Hepatocyte (in vitro differentiated cells): ENCODE results near the gene PIGR. TPM values are rescaled to one million over a fixed set of nuclear protein-coding genes. Genes with fewer than 3 reads are reported as not detected.

Experiments used
- DNase-seq: peaks from one replicate; pipeline ENCODE4 v3.0.0-alpha.2; 2016; ENCODE audit warnings: low spot score
- H2AFZ ChIP-seq: fragments of 200-600 bp; sonication (generic); 2 replicates; pipeline ENCODE4 v1.6.0; 2016; ENCODE audit warnings: antibody characterized with exemption, mild to moderate bottlenecking
- H3K27ac ChIP-seq: fragments of 200-600 bp; sonication (generic); 2 replicates; pipeline ENCODE4 v1.5.1; 2016; ENCODE audit warnings: mild to moderate bottlenecking
- H3K27me3 ChIP-seq: fragments of 200-600 bp; sonication (generic); 2 replicates; pipeline ENCODE4 v1.6.1; 2016
- H3K36me3 ChIP-seq: fragments of 200-600 bp; sonication (generic); replicated peaks from 2 replicates; pipeline ENCODE4 v1.5.1; 2016; ENCODE audit warnings: low read depth; ENCODE audit not compliant: insufficient read depth
- H3K4me1 ChIP-seq: fragments of 200-600 bp; sonication (generic); 2 replicates; pipeline ENCODE4 v1.5.1; 2016; ENCODE audit warnings: mild to moderate bottlenecking, moderate library complexity; ENCODE audit not compliant: insufficient read depth
- H3K4me2 ChIP-seq: fragments of 200-600 bp; sonication (generic); 2 replicates; pipeline ENCODE4 v1.6.0; 2016
- H3K4me3 ChIP-seq: fragments of 200-600 bp; sonication (generic); 2 replicates; pipeline ENCODE4 v1.5.1; 2016; ENCODE audit warnings: mild to moderate bottlenecking
- H3K79me2 ChIP-seq: fragments of 200-600 bp; sonication (generic); 2 replicates; pipeline ENCODE4 v1.6.0; 2017; ENCODE audit warnings: mild to moderate bottlenecking
- H3K9me2 ChIP-seq: fragments of 200-600 bp; sonication (generic); replicated peaks from 2 replicates; pipeline ENCODE4 v1.6.0; 2017; ENCODE audit warnings: mild to moderate bottlenecking; ENCODE audit not compliant: insufficient read depth
- H3K9me3 ChIP-seq: fragments of 200-600 bp; sonication (generic); 2 replicates; pipeline ENCODE4 v1.5.1; 2016; ENCODE audit warnings: low read depth, mild to moderate bottlenecking
- H4K20me1 ChIP-seq: fragments of 200-600 bp; sonication (generic); 2 replicates; pipeline ENCODE4 v1.6.0; 2016; ENCODE audit warnings: mild to moderate bottlenecking; ENCODE audit not compliant: insufficient read depth, poor library complexity, severe bottlenecking
- EZH2 ChIP-seq: fragments of 200-600 bp; sonication (generic); IDR thresholded peaks from 2 replicates; pipeline ENCODE4 v1.6.1; 2016; ENCODE audit warnings: antibody characterized with exemption, mild to moderate bottlenecking, borderline replicate concordance
- EZH2phosphoT487 ChIP-seq: fragments of 200-600 bp; sonication (generic); IDR thresholded peaks from one replicate; pipeline ENCODE4 v1.6.1; 2018; ENCODE audit warnings: antibody characterized with exemption, mild to moderate bottlenecking, low read depth, moderate library complexity; ENCODE audit not compliant: unreplicated experiment, severe bottlenecking
- WGBS: methylation state at CpG from one replicate; pipeline ENCODE4 v1.1.6; 2016; ENCODE audit warnings: low lambda C conversion rate; ENCODE audit errors: missing lambda C conversion rate; 5-methylcytosine and 5-hydroxymethylcytosine counted together
- polyA plus RNA-seq: library from polyadenylated mRNA; unstranded; fragments of >200 nt; fragmentation: Nextera tagmentation; extraction: Ambion mirVana; gene quantifications from 2 replicates; pipeline ENCODE4 v1.2.1, GENCODE V29; 2016
- total RNA-seq: library from RNA; depleted of rRNA; stranded (reverse); fragments of >200 nt; gene quantifications from 2 replicates; pipeline ENCODE4 v1.2.3, GENCODE V29; 2014
- TF ChIP-seq, protein P1 (sequence below): fragments of 200-600 bp; sonication (generic); IDR thresholded peaks from 2 replicates; pipeline ENCODE4 v1.5.1; 2016; ENCODE audit warnings: antibody characterized with exemption, mild to moderate bottlenecking; ENCODE audit not compliant: poor library complexity

Gene PIGR
- total and polyA plus RNA-seq, 2 experiments from 2014 or later: 8.1 to 22.9 TPM

GRCh38 chr1:206953126-206953525 lies 6.9 kb upstream of the PIGR start:
- Histone ChIP-seq H3K27me3 (no peaks in the 10 kb centered on the region), H3K9me3 (no peaks in the 10 kb centered on the region), H4K20me1 (no peaks in the 10 kb centered on the region), H3K27ac (peak overlapping the region; percentile 87), H3K9me2 (no peaks in the 10 kb centered on the region), H3K79me2 (no peaks in the 10 kb centered on the region), H3K4me3 (no peak overlapping the region), H3K4me2 (no peak overlapping the region), H3K36me3 (no peaks in the 10 kb centered on the region), H3K4me1 (peaks cover 38% of the 10 kb centered on the region), H2AFZ (no peak overlapping the region)
- DNase-seq: no peak
- 95% methylated on average over 3 of the region's 3 CpGs for WGBS
- TF ChIP-seq EZH2 (no peak), EZH2phosphoT487 (no peak)
- TF ChIP-seq, protein P1, sequence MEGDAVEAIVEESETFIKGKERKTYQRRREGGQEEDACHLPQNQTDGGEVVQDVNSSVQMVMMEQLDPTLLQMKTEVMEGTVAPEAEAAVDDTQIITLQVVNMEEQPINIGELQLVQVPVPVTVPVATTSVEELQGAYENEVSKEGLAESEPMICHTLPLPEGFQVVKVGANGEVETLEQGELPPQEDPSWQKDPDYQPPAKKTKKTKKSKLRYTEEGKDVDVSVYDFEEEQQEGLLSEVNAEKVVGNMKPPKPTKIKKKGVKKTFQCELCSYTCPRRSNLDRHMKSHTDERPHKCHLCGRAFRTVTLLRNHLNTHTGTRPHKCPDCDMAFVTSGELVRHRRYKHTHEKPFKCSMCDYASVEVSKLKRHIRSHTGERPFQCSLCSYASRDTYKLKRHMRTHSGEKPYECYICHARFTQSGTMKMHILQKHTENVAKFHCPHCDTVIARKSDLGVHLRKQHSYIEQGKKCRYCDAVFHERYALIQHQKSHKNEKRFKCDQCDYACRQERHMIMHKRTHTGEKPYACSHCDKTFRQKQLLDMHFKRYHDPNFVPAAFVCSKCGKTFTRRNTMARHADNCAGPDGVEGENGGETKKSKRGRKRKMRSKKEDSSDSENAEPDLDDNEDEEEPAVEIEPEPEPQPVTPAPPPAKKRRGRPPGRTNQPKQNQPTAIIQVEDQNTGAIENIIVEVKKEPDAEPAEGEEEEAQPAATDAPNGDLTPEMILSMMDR: no peak

DNA sequence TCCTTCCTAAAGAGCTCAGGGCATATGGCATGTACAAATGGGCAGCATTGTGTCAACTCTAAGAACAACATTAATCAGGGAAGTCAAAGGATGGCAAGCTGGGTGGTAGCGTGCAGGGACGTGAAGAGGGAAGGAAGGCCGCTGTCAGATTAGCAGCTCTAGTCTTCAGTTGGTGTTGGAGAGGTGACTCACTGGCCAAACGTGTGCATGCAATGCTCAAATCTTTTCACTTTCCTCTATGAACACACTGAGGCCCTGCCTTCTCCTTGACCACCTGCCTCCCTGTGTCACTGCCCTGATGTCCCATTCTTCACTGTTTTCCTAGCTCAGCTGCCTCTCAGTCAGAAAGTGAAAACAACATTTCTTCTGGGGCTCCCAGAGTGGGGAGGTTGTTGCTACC lies 5.9 kb upstream of the PIGR start:
- WGBS: 57% methylated on average over 4 of the region's 4 CpGs
- peaks cover 38% of the 10 kb centered on the region for H3K4me1 ChIP-seq
- H3K27me3 ChIP-seq: no peaks in the 10 kb centered on the region
- H3K9me3 ChIP-seq: no peaks in the 10 kb centered on the region
- no peak overlapping the region for H2AFZ ChIP-seq
- TF ChIP-seq, protein P1: no peak
- TF ChIP-seq EZH2 (no peak), EZH2phosphoT487 (no peak)
- H3K9me2 ChIP-seq: no peaks in the 10 kb centered on the region
- no peaks in the 10 kb centered on the region for H3K79me2 ChIP-seq
- H4K20me1 ChIP-seq: no peaks in the 10 kb centered on the region
- H3K4me2 ChIP-seq: peak overlapping the region; percentile 9
- peak; percentile 72 for DNase-seq
- no peaks in the 10 kb centered on the region for H3K36me3 ChIP-seq
- no peak overlapping the region for H3K4me3 ChIP-seq
- H3K27ac ChIP-seq: peak overlapping the region; percentile 87

DNA sequence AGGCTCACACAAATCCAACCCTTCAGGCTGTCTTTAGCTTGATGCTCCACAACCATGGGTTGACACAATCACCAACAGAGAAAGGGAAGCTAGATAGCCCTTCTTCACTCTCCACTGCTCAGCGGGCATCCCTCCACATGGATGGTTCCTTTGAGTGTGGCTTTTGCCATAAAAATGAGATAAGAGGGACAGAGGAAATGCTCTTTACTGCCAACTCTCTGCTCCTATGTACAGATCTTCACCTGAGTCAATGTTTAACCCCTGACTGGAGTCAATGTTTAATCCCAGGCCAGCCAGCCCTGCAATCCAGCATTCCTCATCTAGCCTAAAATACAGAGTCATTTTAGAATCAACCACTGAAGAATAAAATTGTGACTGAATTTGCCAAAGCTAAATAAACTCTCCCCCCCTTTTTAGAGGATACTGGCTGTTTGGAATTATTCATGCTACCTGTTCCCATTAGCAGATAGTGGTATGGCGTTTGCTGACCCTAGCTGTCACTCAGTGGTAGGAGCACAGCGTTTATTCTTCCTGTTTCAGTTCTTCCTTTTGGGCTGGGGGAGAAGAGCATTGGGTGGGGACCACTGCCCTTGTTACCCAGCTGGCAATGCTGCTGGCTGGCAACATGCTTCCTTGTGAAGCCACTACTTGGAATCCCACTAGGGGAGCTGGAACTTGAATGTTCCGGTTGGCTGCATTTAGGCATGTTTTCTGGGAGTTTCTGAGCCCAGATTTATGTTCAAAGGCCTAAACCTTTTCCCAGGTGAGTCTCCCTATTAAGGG lies 5.2 kb upstream of the PIGR start:
- TF ChIP-seq, protein P1: no peak
- TF ChIP-seq EZH2: no peak
- TF ChIP-seq EZH2phosphoT487: no peak
- H3K4me2 ChIP-seq: peak overlapping the region; percentile 9
- 72% methylated on average over 4 of the region's 4 CpGs for WGBS
- H4K20me1 ChIP-seq: no peaks in the 10 kb centered on the region
- peak overlapping the region; percentile 87 for H3K27ac ChIP-seq
- no peak overlapping the region for H2AFZ ChIP-seq
- no peak overlapping the region for H3K4me3 ChIP-seq
- peaks cover 38% of the 10 kb centered on the region for H3K4me1 ChIP-seq
- H3K9me3 ChIP-seq: no peaks in the 10 kb centered on the region
- H3K36me3 ChIP-seq: no peaks in the 10 kb centered on the region
- no peaks in the 10 kb centered on the region for H3K27me3 ChIP-seq
- no peaks in the 10 kb centered on the region for H3K9me2 ChIP-seq
- DNase-seq: peak; percentile 56
- no peaks in the 10 kb centered on the region for H3K79me2 ChIP-seq
